Activated CD8-positive, alpha-beta memory T cell treated with anti-CD3 and anti-CD28 coated beads for 36 hours (primary cell): ENCODE data around the gene UPP1. TPM values are rescaled to one million over a fixed set of nuclear protein-coding genes. Genes with fewer than 3 reads are reported as not detected.

ENCODE experiments used
- CTCF ChIA-PET: fragments of 350-600 bp; sonication (Branson Sonifier 250); formaldehyde crosslinking; loops from one replicate; lab custom pipeline; 2021; ENCODE audit warnings: antibody characterized with exemption; lab: Charles Lee
- POLR2A ChIA-PET: fragments of 350-600 bp; sonication (Branson Sonifier 250); formaldehyde crosslinking; loops from one replicate; lab custom pipeline; 2021; ENCODE audit warnings: antibody characterized with exemption; lab: Charles Lee
- total RNA-seq, 2 experiments: library from RNA; stranded (reverse); gene quantifications; one replicate each; pipeline ENCODE4 v1.2.3, GENCODE V29; 2021

UPP1 gene
- total RNA-seq, 2 experiments from 2014 or later = 123 to 125 TPM

DNA sequence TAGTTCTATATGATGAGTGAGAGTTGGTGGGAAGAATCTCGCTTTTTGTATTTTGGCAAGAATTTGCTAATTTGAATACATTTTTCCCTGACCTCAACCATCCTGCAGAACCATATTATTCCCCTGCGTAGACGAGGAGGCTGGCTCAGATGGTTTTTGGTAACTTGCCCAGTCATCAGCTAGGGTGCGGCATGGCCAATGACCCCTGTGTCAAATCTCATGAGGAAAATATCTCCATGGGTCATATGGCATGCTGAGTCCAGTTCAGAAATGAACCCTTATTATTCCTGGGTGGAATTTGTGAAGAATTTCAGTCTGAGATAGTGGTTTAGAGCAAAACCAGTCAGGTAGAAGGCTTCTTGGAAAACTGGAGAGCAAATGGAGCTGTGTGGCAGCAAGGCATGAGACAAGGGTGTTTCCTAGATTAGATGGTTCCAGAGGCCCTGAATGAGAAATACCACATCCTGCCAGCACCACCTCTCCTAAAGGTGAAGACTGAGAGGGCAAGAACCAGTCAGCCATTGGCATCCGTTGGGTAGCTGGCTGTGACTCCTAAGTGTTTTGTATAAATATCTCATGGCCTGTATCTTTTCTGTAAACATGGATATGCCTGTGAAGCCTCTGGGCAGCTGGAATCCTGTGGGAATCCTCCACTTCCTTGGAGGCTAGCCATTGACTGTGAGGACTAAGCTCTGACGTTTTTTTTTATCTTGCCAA, 5.8 kb upstream of the UPP1 start:
- ChIA-PET POLR2A (interaction anchor here (0.6 to 1.0 kb wide), 3 partner anchors 13 to 214 kb away, joined by 3 to 5 read pairs (median 4); no protein-coding TSS in a partner anchor), CTCF (no interaction called here)

GRCh38 chr7:48084727-48085432, 4.2 kb upstream of the UPP1 start:
- POLR2A ChIA-PET = no interaction called here

DNA sequence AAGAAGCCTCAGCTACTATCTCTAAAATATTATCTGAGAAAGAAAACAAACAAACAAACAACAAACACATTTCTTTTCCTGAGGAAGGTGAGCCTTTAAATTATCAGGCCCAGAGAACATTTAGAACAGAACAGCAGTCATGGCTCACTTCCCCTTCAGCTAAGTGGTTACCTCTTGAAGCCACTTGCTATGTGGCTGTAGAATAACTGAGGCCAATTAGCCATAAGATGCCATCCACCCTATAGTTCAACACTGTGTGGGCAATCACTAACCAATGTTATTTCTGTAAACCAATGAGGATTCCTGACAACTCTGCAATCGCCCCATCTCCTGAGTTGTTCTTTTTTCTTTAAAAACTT, 3.7 kb upstream of the UPP1 start:
- ChIA-PET POLR2A (no interaction called here), CTCF (interaction anchor here (0.7 to 1.9 kb wide), 5 partner anchors 8 to 99 kb away, joined by 3 to 5 read pairs (median 5); no protein-coding TSS in a partner anchor)

More at GRCh38 chr7:48084727-48085432, 4.2 kb upstream of the UPP1 start:
- CTCF ChIA-PET = interaction anchor here (0.7 to 1.9 kb wide), 5 partner anchors 8 to 99 kb away, joined by 3 to 5 read pairs (median 5); no protein-coding TSS in a partner anchor

GRCh38 chr7:48085942-48086341, 3.1 kb upstream of the UPP1 start:
- ChIA-PET POLR2A (no interaction called here), CTCF (interaction anchor here (1.6 kb wide), 1 partner anchor 10 kb away, joined by 5 read pairs; no protein-coding TSS in a partner anchor)

DNA sequence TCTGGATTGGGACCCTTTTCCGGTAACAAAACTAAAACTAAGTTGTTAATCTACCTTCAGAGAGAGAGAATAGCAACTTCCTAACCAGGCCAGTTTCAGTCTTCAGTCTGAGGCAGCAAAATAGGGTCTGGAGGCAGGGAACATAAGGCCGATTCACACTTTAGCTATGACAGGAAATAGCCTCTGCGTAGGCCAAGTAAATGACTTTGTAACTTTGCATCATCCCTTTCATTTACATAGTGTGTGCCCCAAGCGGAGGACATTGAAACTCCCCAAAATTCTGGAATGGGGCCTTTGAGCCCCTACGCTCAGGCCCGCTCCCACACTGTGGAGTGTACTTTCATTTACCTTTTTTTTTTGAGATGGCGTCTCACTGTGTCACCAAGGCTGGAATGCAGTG, 1.7 kb upstream of the UPP1 start:
- CTCF ChIA-PET = interaction anchor here (1.0 to 1.5 kb wide), 2 partner anchors 9 to 96 kb away, joined by 4 to 5 read pairs; no protein-coding TSS in a partner anchor
- POLR2A ChIA-PET = interaction anchor here (1.3 to 2.0 kb wide), 2 partner anchors 9 to 96 kb away, joined by 7 to 9 read pairs; no protein-coding TSS in a partner anchor

- POLR2A ChIA-PET = interaction anchor here (0.6 to 2.0 kb wide), 4 partner anchors 10 to 111 kb away, joined by 3 to 11 read pairs (median 6); no protein-coding TSS in a partner anchor
- CTCF ChIA-PET = interaction anchor here (1.4 to 1.9 kb wide), 3 partner anchors 10 to 26 kb away, joined by 3 to 8 read pairs (median 4); no protein-coding TSS in a partner anchor
Observed at GRCh38 chr7:48088559-48089045, 463 bp upstream of the UPP1 start.

DNA sequence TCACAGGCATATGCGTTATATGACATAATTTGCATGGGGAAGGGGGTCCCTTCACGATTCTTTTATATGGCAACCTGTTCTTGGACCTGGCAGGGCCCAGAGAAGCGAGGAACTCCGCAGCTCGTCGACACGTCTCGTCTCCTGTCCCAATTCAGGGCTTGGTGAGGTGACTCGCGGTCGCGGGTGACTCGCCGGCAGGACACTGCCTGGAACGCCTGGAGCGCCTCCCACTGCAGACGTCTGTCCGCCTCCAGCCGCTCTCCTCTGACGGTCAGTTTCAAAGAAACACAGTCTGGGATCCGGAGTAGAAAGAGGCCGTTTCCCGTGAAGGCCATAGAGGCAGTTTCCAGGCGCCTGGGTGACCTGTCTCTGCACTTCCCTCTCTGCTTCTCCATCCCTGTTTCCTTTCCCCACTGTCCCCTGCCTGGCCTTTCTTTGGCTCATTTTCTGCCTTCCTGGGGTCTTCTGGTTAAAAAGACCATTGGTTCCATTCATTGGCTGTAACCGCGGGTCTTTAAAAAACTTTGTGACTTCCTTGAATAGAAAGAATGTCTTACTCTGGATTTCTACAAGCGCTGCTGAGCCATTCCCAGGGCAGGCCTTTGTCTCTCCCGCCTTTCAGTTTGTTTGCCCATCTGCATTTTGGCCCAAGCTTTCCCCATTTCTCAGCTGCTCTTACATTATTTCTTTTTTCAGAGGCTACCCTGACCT, 1.2 kb downstream of the UPP1 start:
- CTCF ChIA-PET = interaction anchor here (0.6 to 1.9 kb wide), 3 partner anchors 24 to 120 kb away, joined by 3 to 4 read pairs (median 4); no protein-coding TSS in a partner anchor
- POLR2A ChIA-PET = interaction anchor here (0.6 to 1.0 kb wide), 3 partner anchors 8 to 107 kb away, joined by 3 to 5 read pairs (median 4); no protein-coding TSS in a partner anchor

- ChIA-PET POLR2A (no interaction called here), CTCF (no interaction called here)
Observed at GRCh38 chr7:48091506-48092433, 2.7 kb downstream of the UPP1 start.

GRCh38 chr7:48094861-48095293, 5.8 kb downstream of the UPP1 start:
- POLR2A ChIA-PET = no interaction called here
- CTCF ChIA-PET = no interaction called here

DNA sequence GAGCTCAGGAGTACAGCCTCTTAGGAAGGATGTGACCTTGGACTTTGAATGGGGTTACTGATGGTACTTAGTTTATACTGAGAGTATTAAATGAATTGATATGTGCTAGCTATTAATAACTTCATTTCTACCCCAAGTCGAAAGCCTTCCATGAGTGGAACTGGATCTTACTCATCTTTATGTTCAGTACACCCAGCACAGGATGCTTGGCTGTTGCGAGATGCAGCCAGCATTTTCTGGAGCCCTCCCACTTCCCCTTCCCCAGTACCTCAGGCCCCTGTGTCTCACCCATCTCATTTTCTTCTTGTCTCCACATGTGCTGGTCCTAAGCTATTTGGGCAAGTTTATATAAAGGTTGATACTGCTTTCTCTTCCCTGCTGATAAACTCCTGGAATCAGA, 7.2 kb downstream of the UPP1 start:
- POLR2A ChIA-PET = interaction anchor here (0.9 to 1.4 kb wide), 3 partner anchors 9 to 35 kb away, joined by 3 to 7 read pairs (median 3); no protein-coding TSS in a partner anchor
- CTCF ChIA-PET = interaction anchor here (1.1 to 1.4 kb wide), 4 partner anchors 9 to 151 kb away, joined by 3 to 5 read pairs (median 4); no protein-coding TSS in a partner anchor

DNA sequence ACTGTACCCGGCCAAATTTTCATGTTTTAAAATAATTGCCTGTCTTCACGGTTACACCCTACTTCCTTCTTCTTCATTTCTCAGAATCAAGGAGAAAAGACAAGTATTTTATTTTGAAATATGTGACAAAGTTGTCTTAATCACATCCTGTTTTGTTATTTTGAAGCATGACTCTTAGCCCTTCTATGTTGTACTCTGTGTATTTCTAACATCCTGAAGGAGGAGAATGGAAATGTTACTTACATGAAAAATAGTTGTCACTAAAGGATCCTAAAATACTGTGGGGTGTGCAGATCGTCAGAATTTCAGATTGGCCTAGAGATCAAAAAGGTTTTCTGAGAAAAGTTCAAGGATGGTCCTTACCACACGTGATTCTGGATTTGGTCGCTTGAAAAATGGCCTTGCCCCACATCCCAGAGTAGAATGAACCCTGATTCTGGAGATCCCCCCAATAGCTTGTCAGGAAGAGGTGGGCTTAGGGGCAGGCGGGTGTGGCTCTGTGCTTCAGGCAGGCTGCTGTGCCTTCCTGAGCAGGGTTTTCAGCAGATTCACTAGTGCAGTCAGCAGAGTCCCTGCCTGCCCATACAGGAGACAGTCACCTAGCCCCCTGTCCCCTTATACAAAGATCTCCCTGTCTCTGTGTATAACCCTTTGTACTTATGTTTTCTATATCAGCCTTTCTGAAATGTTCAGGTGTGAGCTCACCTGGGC, 8.6 kb downstream of the UPP1 start:
- ChIA-PET CTCF (interaction anchor here (1.4 kb wide), 1 partner anchor 115 kb away, joined by 3 read pairs; no protein-coding TSS in a partner anchor), POLR2A (interaction anchor here (0.6 to 1.2 kb wide), 2 partner anchors 8 to 9 kb away, joined by 3 read pairs; no protein-coding TSS in a partner anchor)

DNA sequence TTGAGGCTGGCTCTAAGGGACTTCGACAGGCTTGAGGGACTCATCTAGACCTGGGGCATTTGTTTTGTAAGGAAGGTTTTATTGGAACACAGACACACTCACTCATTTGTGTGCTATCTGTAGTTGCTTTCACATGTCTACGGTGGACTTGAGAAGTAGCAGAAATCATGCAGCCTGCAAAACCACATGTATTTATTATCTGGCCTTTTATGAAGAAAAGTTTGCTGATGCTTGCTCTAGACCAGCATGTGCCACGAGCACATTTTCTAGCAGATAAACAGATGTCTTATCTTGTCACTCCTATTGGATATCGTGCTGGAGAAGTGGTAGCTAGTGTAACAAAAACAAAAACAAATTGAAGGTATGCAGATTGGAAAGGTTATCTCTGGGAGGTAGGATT, 9.8 kb downstream of the UPP1 start:
- ChIA-PET POLR2A (no interaction called here), CTCF (interaction anchor here (0.9 to 1.4 kb wide), 4 partner anchors 10 to 116 kb away, joined by 3 read pairs; partner anchors contain the start of gene UPP1)

- ChIA-PET POLR2A (no interaction called here), CTCF (no interaction called here)
Observed at GRCh38 chr7:48099781-48100180, 10.7 kb downstream of the UPP1 start.

DNA sequence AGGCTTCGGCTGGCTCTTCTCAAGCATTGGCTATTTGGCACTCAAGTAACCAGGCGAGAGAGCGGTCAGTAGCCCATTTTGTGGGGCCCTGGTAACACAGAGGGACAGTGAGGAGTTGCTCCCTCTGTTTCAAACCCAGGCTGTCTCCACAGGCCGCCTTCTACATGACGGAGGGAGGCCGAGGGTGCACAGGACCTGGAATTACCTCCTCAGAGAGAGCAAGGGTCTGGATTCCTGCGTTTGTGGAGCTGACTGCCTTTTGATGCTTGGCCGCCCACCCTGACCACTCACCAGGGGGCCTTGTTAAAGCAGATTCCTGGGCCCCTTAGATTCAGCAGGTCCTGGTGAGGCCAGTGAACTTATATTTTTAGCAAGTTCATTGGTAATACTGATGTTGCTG, 12.3 kb downstream of the UPP1 start:
- POLR2A ChIA-PET = no interaction called here
- CTCF ChIA-PET = interaction anchor here (0.8 to 1.4 kb wide), 3 partner anchors 8 to 110 kb away, joined by 3 to 5 read pairs (median 4); no protein-coding TSS in a partner anchor

- ChIA-PET POLR2A (interaction anchor here (0.6 kb wide), 1 partner anchor 11 kb away, joined by 4 read pairs; no protein-coding TSS in a partner anchor), CTCF (interaction anchor here (0.8 to 1.4 kb wide), 3 partner anchors 8 to 53 kb away, joined by 3 to 4 read pairs (median 3); no protein-coding TSS in a partner anchor)
Observed at GRCh38 chr7:48101968-48102367, 12.9 kb downstream of the UPP1 start.

DNA sequence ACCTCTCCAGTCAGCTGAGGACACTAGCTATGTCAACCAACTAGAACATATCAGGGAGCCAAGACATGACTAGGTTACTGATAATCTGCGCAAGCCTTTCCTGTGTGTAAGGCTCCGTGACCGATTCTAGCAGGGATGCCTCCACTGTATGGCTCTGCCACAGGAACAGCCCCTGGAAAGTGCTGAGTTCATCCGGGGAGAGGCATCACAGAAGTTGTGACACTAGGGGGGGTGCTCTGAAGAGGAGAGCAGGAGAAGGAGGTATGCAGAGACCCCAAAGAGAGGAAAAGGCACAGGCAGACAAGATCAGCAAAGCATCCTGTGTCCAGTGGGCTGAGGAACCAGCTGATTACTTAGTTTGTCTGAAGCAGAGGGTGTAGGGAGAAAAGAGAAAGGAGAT, 13.5 kb downstream of the UPP1 start:
- POLR2A ChIA-PET = interaction anchor here (0.6 kb wide), 1 partner anchor 12 kb away, joined by 4 read pairs; no protein-coding TSS in a partner anchor
- CTCF ChIA-PET = interaction anchor here (1.0 to 1.4 kb wide), 3 partner anchors 8 to 114 kb away, joined by 3 to 5 read pairs (median 4); no protein-coding TSS in a partner anchor
